Chondrocyte (in vitro differentiated cells): ENCODE results near the gene PPP1R11. TPM values are rescaled to one million over a fixed set of nuclear protein-coding genes. Genes with fewer than 3 reads are reported as not detected.

Source experiments
- DNase-seq: peaks from one replicate; pipeline ENCODE4 v3.0.0; 2021; ENCODE audit warnings: mixed read lengths, low spot score
- H3K27ac Mint-ChIP-seq: one replicate; pipeline ENCODE4 v1.8.0; 2021; ENCODE audit warnings: mild to moderate bottlenecking, moderate library complexity, mixed read lengths; ENCODE audit not compliant: unreplicated experiment
- H3K27me3 Mint-ChIP-seq: 2 replicates; pipeline ENCODE4 v1.8.0; 2021; ENCODE audit warnings: low read depth, mixed read lengths
- H3K36me3 Mint-ChIP-seq: 2 replicates; pipeline ENCODE4 v1.8.0; 2021; ENCODE audit warnings: low read depth, mixed read lengths
- H3K4me1 Mint-ChIP-seq: 2 replicates; pipeline ENCODE4 v1.8.0; 2021; ENCODE audit warnings: low read depth, mild to moderate bottlenecking, mixed read lengths
- H3K4me3 Mint-ChIP-seq: one replicate; pipeline ENCODE4 v1.8.0; 2021; ENCODE audit warnings: mild to moderate bottlenecking, moderate library complexity, mixed read lengths; ENCODE audit not compliant: unreplicated experiment
- H3K9me3 Mint-ChIP-seq: 2 replicates; pipeline ENCODE4 v1.8.0; 2021; ENCODE audit warnings: low read depth, mixed read lengths
- total RNA-seq: library from RNA; stranded (reverse); gene quantifications from 3 replicates; pipeline ENCODE4 v1.2.1, GENCODE V29; 2021
- TF ChIP-seq, protein P1 (sequence below): fragments of 200-600 bp; sonication (generic); IDR thresholded peaks from 2 replicates; pipeline ENCODE4 v1.5.0; 2021; ENCODE audit warnings: antibody characterized with exemption, mild to moderate bottlenecking, moderate library complexity

PPP1R11 gene
- total RNA-seq, 1 donor from 2014 or later = 47.1 TPM

DNA sequence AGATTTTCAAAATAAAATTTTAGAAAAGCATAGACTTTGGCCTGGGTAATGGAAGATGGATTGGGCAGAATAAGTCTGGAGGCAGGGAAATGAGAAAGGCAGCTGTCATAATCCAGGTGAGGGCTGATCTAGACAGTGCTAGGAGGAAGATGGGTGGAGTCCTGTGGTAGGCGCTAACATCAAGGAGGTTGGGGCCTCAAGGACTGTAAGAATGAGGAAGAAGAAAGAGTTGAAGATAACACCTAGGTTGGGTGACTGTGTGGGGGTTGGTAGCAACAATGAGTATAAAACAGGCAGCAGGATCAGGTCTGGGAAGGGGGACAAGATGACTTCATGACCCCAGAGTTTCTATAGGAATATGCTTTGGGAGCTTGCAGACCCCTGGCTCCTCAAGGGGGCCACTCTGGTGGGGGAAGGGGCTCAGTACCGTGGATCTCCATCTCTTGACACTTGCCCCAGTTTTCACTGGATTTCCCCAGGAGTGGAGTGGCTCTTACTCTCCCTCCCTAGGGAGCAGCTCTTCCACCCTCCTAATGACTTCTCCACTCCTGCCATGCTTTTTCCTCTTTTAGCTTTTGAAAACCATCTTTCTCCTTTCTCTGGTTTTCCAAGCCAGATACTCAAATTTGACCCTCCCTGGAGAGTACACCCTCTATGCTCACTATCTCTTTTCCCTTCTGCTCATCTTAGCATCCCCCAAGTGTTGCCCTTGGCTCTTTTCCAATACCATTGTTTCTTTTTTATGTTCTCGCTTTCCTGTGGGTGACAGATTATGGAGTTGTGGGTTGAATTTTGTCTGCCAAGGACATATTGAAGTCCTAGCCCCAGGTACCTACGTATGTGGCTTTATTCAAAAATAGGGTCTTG, 31.1 kb downstream of the PPP1R11 start:
- TF ChIP-seq, protein P1, sequence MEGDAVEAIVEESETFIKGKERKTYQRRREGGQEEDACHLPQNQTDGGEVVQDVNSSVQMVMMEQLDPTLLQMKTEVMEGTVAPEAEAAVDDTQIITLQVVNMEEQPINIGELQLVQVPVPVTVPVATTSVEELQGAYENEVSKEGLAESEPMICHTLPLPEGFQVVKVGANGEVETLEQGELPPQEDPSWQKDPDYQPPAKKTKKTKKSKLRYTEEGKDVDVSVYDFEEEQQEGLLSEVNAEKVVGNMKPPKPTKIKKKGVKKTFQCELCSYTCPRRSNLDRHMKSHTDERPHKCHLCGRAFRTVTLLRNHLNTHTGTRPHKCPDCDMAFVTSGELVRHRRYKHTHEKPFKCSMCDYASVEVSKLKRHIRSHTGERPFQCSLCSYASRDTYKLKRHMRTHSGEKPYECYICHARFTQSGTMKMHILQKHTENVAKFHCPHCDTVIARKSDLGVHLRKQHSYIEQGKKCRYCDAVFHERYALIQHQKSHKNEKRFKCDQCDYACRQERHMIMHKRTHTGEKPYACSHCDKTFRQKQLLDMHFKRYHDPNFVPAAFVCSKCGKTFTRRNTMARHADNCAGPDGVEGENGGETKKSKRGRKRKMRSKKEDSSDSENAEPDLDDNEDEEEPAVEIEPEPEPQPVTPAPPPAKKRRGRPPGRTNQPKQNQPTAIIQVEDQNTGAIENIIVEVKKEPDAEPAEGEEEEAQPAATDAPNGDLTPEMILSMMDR = no peak
- H3K9me3 Mint-ChIP-seq = no peaks in the 10 kb centered on the region
- no peak overlapping the region for H3K27ac Mint-ChIP-seq
- H3K27me3 Mint-ChIP-seq = peaks cover 59% of the 10 kb centered on the region
- peaks cover 22% of the 10 kb centered on the region for H3K4me1 Mint-ChIP-seq
- H3K4me3 Mint-ChIP-seq = no peak overlapping the region
- DNase-seq = no peak
- peaks cover 2% of the 10 kb centered on the region for H3K36me3 Mint-ChIP-seq

DNA sequence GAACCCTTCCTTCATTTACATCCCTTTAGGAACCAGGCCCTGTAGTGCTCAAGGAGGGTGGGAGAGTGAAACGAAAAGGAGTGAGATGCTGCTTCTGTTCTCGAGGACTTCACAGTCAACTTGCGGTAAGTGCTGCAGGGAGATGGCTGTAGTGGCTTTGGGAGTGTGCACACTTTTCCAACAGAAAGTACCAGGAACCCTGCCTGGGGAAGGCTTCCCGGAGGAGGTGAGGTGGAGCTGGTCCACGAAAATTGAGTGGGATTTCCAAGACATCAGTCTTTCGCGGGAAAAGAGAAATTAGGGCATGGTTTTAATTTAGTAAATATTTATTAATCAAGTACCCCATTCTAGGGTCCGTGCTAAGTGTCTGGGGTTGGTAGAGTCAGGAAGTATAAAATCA, 33.2 kb downstream of the PPP1R11 start:
- peaks cover 49% of the 10 kb centered on the region for H3K27me3 Mint-ChIP-seq
- H3K36me3 Mint-ChIP-seq = peaks cover 2% of the 10 kb centered on the region
- peaks cover 28% of the 10 kb centered on the region for H3K4me1 Mint-ChIP-seq
- TF ChIP-seq, protein P1 = no peak
- no peaks in the 10 kb centered on the region for H3K9me3 Mint-ChIP-seq
- DNase-seq = no peak
- H3K4me3 Mint-ChIP-seq = peak overlapping the region; percentile 31
- no peak overlapping the region for H3K27ac Mint-ChIP-seq

DNA sequence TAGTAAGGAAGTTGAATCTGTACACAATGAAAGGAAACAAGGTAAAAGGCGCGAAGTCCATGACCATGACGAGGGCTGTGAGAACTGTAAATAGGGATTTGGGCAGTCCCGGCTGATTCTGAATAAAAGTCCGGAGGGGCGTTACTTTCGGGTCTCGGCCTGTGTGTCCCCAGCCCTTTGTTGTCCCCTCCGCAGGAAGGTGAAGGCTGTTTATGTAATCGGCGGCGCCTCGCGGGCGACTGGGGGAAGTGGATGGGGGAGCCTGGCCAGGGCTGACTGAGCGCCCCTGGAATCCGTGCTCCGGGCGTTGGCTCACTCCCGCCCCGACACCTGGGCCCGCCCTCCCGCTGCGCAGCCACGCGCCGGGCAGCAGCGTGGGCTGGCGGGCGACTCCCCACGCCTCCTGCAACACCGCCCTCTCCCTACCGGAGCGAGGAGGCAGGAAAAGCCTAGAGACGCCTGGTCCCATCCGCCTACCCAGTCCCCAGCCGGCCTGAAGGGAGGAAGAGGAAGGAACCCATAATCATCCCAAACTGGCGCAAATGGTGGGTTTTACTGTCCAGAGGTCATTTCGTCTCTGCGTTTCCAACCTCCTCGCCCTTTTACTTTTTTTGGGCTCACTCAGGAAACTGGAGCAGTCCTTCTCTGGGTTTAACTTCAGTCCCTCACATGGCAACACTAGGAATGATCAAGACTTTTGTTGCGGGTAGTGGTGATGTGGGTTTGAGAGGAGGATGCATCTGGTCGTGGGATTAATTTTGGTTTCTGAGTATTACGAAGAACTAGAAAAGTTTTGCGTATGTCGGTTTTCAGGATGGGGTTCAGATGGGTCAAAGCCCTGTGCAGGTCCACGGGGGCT, 33.8 kb downstream of the PPP1R11 start:
- Mint-ChIP-seq H3K27ac (no peak overlapping the region), H3K4me1 (peaks cover 28% of the 10 kb centered on the region), H3K36me3 (peaks cover 2% of the 10 kb centered on the region), H3K27me3 (peaks cover 44% of the 10 kb centered on the region), H3K4me3 (peak overlapping the region; percentile 74), H3K9me3 (no peaks in the 10 kb centered on the region)
- TF ChIP-seq, protein P1 = no peak
- no peak for DNase-seq

DNA sequence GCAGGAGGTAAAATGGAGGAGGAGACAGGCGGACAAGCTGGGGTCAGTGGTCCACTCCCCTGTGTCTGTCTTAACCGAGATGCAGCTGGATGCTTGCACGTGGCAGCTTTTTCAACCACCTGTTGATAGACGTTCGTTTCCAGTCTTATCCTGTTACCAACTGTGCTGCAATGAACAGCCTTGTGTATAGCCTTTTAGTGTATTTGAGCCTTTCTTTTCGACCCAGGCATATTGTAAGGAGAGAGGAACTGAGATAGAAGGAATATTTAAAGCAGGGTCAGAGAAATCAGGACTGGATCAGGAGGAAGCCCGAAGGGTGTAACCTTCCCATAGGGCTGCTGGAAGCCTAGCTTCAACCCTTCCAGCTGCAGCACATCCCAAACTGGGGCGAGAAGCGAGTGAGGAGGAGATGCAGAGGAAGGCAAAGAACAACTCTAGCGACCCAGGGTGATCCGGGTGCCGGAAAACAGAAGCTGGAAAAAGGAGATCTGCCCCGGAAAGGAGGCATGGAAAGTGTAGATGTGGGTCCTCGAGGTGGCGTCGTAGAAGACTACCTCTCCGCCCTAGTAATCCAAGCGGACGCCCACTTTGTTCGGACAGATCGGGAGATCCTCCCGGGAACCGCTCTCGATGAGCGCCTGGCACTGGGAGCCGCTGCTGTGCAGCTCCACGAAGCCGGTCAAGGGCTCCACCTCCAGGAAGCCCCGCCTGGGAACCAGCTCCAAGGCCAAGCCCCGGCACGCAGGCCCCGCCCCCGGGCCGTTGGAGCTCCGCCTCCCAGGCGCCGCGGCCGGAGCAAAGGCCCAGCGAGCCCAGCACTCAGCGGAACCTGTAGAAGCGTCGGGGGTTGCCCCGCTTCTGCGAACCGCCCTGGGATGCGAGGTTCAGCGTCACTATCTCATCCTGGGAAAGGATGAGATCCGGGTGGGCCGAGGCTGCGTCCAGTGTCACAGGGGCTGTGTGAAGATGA, 34.7 kb downstream of the PPP1R11 start:
- peak overlapping the region; percentile 61 for H3K27ac Mint-ChIP-seq
- peak overlapping the region; percentile 74 for H3K4me3 Mint-ChIP-seq
- H3K36me3 Mint-ChIP-seq = peaks cover 2% of the 10 kb centered on the region
- no peaks in the 10 kb centered on the region for H3K9me3 Mint-ChIP-seq
- H3K27me3 Mint-ChIP-seq = peaks cover 43% of the 10 kb centered on the region
- H3K4me1 Mint-ChIP-seq = peaks cover 28% of the 10 kb centered on the region
- TF ChIP-seq, protein P1 = peak; percentile 67
- DNase-seq = peak; percentile 95
